Loucy (cell line): ENCODE results near the gene APBB2.

Experiments
- H2AFZ ChIP-seq: fragments of 200-600 bp; sonication (generic); 2 replicates; pipeline ENCODE4 v1.6.0; 2016; ENCODE audit warnings: antibody characterized with exemption, mild to moderate bottlenecking, low read length, moderate library complexity
- H3F3A ChIP-seq: fragments of 200-600 bp; 2 replicates; pipeline ENCODE4 v1.6.0; 2016; ENCODE audit warnings: antibody characterized with exemption, low read depth, mild to moderate bottlenecking
- H3K27me3 ChIP-seq: fragments of 200-600 bp; sonication (generic); 2 replicates; pipeline ENCODE4 v1.6.1; 2014; ENCODE audit warnings: low read length, mild to moderate bottlenecking; ENCODE audit not compliant: insufficient read depth, poor library complexity, severe bottlenecking
- H3K36me3 ChIP-seq: fragments of 200-600 bp; sonication (generic); 2 replicates; pipeline ENCODE4 v1.6.1; 2016; ENCODE audit warnings: low read length; ENCODE audit not compliant: insufficient read depth
- H3K4me1 ChIP-seq: fragments of 200-600 bp; sonication (generic); 2 replicates; pipeline ENCODE4 v1.5.1; 2014; ENCODE audit warnings: low read length, mild to moderate bottlenecking; ENCODE audit not compliant: insufficient read depth, poor library complexity, severe bottlenecking
- H3K4me2 ChIP-seq: fragments of 200-600 bp; sonication (generic); 2 replicates; pipeline ENCODE4 v1.6.0; 2014; ENCODE audit warnings: antibody characterized with exemption, low read length, low read depth, mild to moderate bottlenecking; ENCODE audit not compliant: poor library complexity, severe bottlenecking
- H3K4me3 ChIP-seq: fragments of 200-600 bp; sonication (generic); 2 replicates; pipeline ENCODE4 v1.5.1; 2014; ENCODE audit warnings: low read length, mild to moderate bottlenecking, mixed read lengths; ENCODE audit not compliant: poor library complexity, severe bottlenecking
- H3K79me2 ChIP-seq: fragments of 200-600 bp; sonication (generic); 2 replicates; pipeline ENCODE4 v1.6.1; 2014; ENCODE audit warnings: low read length; ENCODE audit not compliant: insufficient read depth
- H3K9ac ChIP-seq: fragments of 200-600 bp; sonication (generic); 2 replicates; pipeline ENCODE4 v1.6.0; 2014; ENCODE audit warnings: mild to moderate bottlenecking, low read depth, low read length, moderate library complexity; ENCODE audit not compliant: poor library complexity, severe bottlenecking
- H3K9me2 ChIP-seq: fragments of 200-600 bp; sonication (generic); replicated peaks from 2 replicates; pipeline ENCODE4 v1.6.1; 2016; ENCODE audit warnings: low read depth, low read length, mixed read lengths
- H3K9me3 ChIP-seq: fragments of 200-600 bp; sonication (generic); 2 replicates; pipeline ENCODE4 v1.6.1; 2014; ENCODE audit warnings: mild to moderate bottlenecking, antibody characterized with exemption, low read length, low read depth; ENCODE audit not compliant: insufficient read depth
- H4K20me1 ChIP-seq: fragments of 200-600 bp; sonication (generic); 2 replicates; pipeline ENCODE4 v1.6.0; 2014; ENCODE audit warnings: antibody characterized with exemption, low read length, mild to moderate bottlenecking; ENCODE audit not compliant: insufficient read depth, poor library complexity, severe bottlenecking
- CTCF ChIP-seq: fragments of 200-600 bp; sonication (generic); conservative IDR thresholded peaks from 2 replicates; pipeline ENCODE4 v1.5.1; 2014; ENCODE audit warnings: mild to moderate bottlenecking, antibody characterized with exemption, low read length
- EZH2phosphoT487 ChIP-seq: fragments of 200-600 bp; IDR thresholded peaks from 2 replicates; pipeline ENCODE4 v1.6.1; 2018; ENCODE audit warnings: antibody characterized with exemption, mild to moderate bottlenecking, moderate library complexity, borderline replicate concordance

The APBB2 gene

GRCh38 chr4:40829586-40829985, 384.8 kb downstream of the APBB2 start:
- Histone ChIP-seq H3K79me2 (no peaks in the 10 kb centered on the region), H3K4me3 (no peak overlapping the region), H3K4me1 (no peaks in the 10 kb centered on the region), H3K9me3 (no peaks in the 10 kb centered on the region), H3K9me2 (no peaks in the 10 kb centered on the region), H4K20me1 (no peaks in the 10 kb centered on the region), H3K9ac (no peak overlapping the region), H3K36me3 (no peaks in the 10 kb centered on the region), H3K4me2 (no peak overlapping the region), H3F3A (no peaks in the 10 kb centered on the region), H2AFZ (no peak overlapping the region), H3K27me3 (no peaks in the 10 kb centered on the region)
- TF ChIP-seq CTCF, result no peak
- no peak for TF ChIP-seq EZH2phosphoT487

- Histone ChIP-seq H4K20me1 (no peaks in the 10 kb centered on the region), H3K9me3 (no peaks in the 10 kb centered on the region), H3F3A (no peaks in the 10 kb centered on the region), H3K4me3 (no peak overlapping the region), H3K9me2 (no peaks in the 10 kb centered on the region), H3K36me3 (no peaks in the 10 kb centered on the region), H2AFZ (no peak overlapping the region), H3K27me3 (no peaks in the 10 kb centered on the region), H3K79me2 (no peaks in the 10 kb centered on the region), H3K4me2 (no peak overlapping the region), H3K4me1 (no peaks in the 10 kb centered on the region), H3K9ac (no peak overlapping the region)
- no peak for TF ChIP-seq CTCF
- TF ChIP-seq EZH2phosphoT487, result no peak
These were observed 385.7 kb downstream of the APBB2 start for GRCh38 chr4:40828661-40829060.

GRCh38 chr4:40827758-40828157, 386.6 kb downstream of the APBB2 start:
- H4K20me1 ChIP-seq, result no peaks in the 10 kb centered on the region
- no peak for TF ChIP-seq EZH2phosphoT487
- TF ChIP-seq CTCF, result no peak
- no peaks in the 10 kb centered on the region for H3K9me2 ChIP-seq
- H2AFZ ChIP-seq, result no peak overlapping the region
- H3K9me3 ChIP-seq, result no peaks in the 10 kb centered on the region
- H3F3A ChIP-seq, result no peaks in the 10 kb centered on the region
- H3K9ac ChIP-seq, result no peak overlapping the region
- no peak overlapping the region for H3K4me3 ChIP-seq
- no peak overlapping the region for H3K4me2 ChIP-seq
- no peaks in the 10 kb centered on the region for H3K4me1 ChIP-seq
- H3K27me3 ChIP-seq, result no peaks in the 10 kb centered on the region
- no peaks in the 10 kb centered on the region for H3K79me2 ChIP-seq
- no peaks in the 10 kb centered on the region for H3K36me3 ChIP-seq
